C4-2B (cell line): ENCODE results near the gene REV3L.

ENCODE experiments used
- CTCF ChIP-seq: fragments of 450-650 bp; conservative IDR thresholded peaks from 2 replicates; pipeline ENCODE4 v1.5.1; 2017; ENCODE audit warnings: mild to moderate bottlenecking
- ZFX ChIP-seq: fragments of 450-650 bp; IDR thresholded peaks from 2 replicates; pipeline ENCODE4 v1.6.1; 2017

GRCh38 chr6:111411978-111412566 lies 70.9 kb downstream of the REV3L start:
- TF ChIP-seq CTCF (no peak), ZFX (no peak)
